Measurements from ENCODE around the gene CTRB2. TPM values are rescaled to one million over a fixed set of nuclear protein-coding genes. Genes with fewer than 3 reads are reported as not detected.

CTRB2 gene
- total and polyA plus RNA-seq, 2 of the 8 experiments (the other 6 are each of a cell fraction or from before 2014, with no cell fraction given), result not detected

Other genes with a start within 250 kb of the CTRB2 start
- 107 and 124 TPM in 2 replicates for gene WDR59, start 222.0 kb downstream of the CTRB2 start, total RNA-seq (2021; fragmentation: NEBNext Ultra II Directional; extraction: Animal tissue kit (Norgen Biotek cat#: 25700))
- gene WDR59, start 222.0 kb downstream of the CTRB2 start, polyA plus RNA-seq (2011; rRNA removed), result 84.2 and 106 TPM in 2 replicates
- 48.0 and 52.9 TPM in 2 replicates for gene ZNRF1, start 208.1 kb downstream of the CTRB2 start, total RNA-seq (2021; fragmentation: NEBNext Ultra II Directional; extraction: Animal tissue kit (Norgen Biotek cat#: 25700))
- gene ZNRF1, start 208.1 kb downstream of the CTRB2 start, polyA plus RNA-seq (2011; rRNA removed), result 33.5 and 42.5 TPM in 2 replicates
- gene LDHD, start 90.4 kb downstream of the CTRB2 start, total RNA-seq (2021; fragmentation: NEBNext Ultra II Directional; extraction: Animal tissue kit (Norgen Biotek cat#: 25700)), result 14.7 and 14.9 TPM in 2 replicates
- 18.2 and 43.1 TPM in 2 replicates for gene LDHD, start 90.4 kb downstream of the CTRB2 start, polyA plus RNA-seq (2011; rRNA removed)
- gene ZFP1, start 58.6 kb downstream of the CTRB2 start, total RNA-seq (2021; fragmentation: NEBNext Ultra II Directional; extraction: Animal tissue kit (Norgen Biotek cat#: 25700)), result 11.2 and 12.2 TPM in 2 replicates
- 2.2 and 4.0 TPM in 2 replicates for gene ZFP1, start 58.6 kb downstream of the CTRB2 start, polyA plus RNA-seq (2011; rRNA removed)
- gene CTRB1, start 11.8 kb upstream of the CTRB2 start, total RNA-seq (2021; fragmentation: NEBNext Ultra II Directional; extraction: Animal tissue kit (Norgen Biotek cat#: 25700)), result not detected in 2 replicates
- not detected in 2 replicates for gene CTRB1, start 11.8 kb upstream of the CTRB2 start, polyA plus RNA-seq (2011; rRNA removed)
- 103 and 105 TPM in 2 replicates for gene BCAR1, start 44.5 kb upstream of the CTRB2 start, total RNA-seq (2021; fragmentation: NEBNext Ultra II Directional; extraction: Animal tissue kit (Norgen Biotek cat#: 25700))
- gene BCAR1, start 44.5 kb upstream of the CTRB2 start, polyA plus RNA-seq (2011; rRNA removed), result 59.8 and 93.8 TPM in 2 replicates
- gene CFDP1, start 226.3 kb upstream of the CTRB2 start, total RNA-seq (2021; fragmentation: NEBNext Ultra II Directional; extraction: Animal tissue kit (Norgen Biotek cat#: 25700)), result 76.9 and 77.3 TPM in 2 replicates
- 22.5 and 25.5 TPM in 2 replicates for gene CFDP1, start 226.3 kb upstream of the CTRB2 start, polyA plus RNA-seq (2011; rRNA removed)